Mesodermal cell (in vitro differentiated cells): ENCODE results near the gene IFTAP. TPM values are rescaled to one million over a fixed set of nuclear protein-coding genes. Genes with fewer than 3 reads are reported as not detected.
"Not testable (repeated sequence)": the region's sequence is repeated elsewhere in the genome, so short reads cannot be mapped to it uniquely, and the experiment has no call there.

ENCODE experiments used
- H3K27ac ChIP-seq: 2 replicates; pipeline ENCODE4 v1.7.0; 2013; ENCODE audit warnings: mild to moderate bottlenecking, low read depth, low read length, moderate library complexity; ENCODE audit not compliant: severe bottlenecking
- H3K36me3 ChIP-seq: 2 replicates; pipeline ENCODE4 v1.7.1; 2013; ENCODE audit warnings: mild to moderate bottlenecking, low read length, moderate library complexity; ENCODE audit not compliant: control insufficient read depth, insufficient read depth
- H3K4me1 ChIP-seq: one replicate; pipeline ENCODE4 v1.7.1; 2013; ENCODE audit warnings: mild to moderate bottlenecking, low read length; ENCODE audit not compliant: insufficient read depth, control insufficient read depth, poor library complexity, severe bottlenecking
- H3K4me3 ChIP-seq: 2 replicates; pipeline ENCODE4 v1.7.0; 2013; ENCODE audit warnings: low read length, control low read depth, mild to moderate bottlenecking; ENCODE audit not compliant: insufficient read depth, poor library complexity, severe bottlenecking; ENCODE audit errors: extremely low read depth
- H3K9me3 ChIP-seq: 2 replicates; pipeline ENCODE4 v1.7.1; 2013; ENCODE audit warnings: mild to moderate bottlenecking, low read length, moderate library complexity; ENCODE audit not compliant: control insufficient read depth
- WGBS, 2 experiments: methylation state at CpG; one replicate each; pipeline ENCODE4 v1.1.5; 2013; ENCODE audit warnings: missing lambda C conversion rate in 2 of 2; ENCODE audit not compliant: insufficient coverage in 2 of 2; 5-methylcytosine and 5-hydroxymethylcytosine counted together
- polyA plus RNA-seq, 2 experiments: library from polyadenylated mRNA; stranded (reverse); fragments of 50-300 nt; gene quantifications; one replicate each; pipeline ENCODE4 v1.2.3, GENCODE V29; 2013

Gene IFTAP
- 47.9 TPM for polyA plus RNA-seq (2013, experiment 1 of 2)
- polyA plus RNA-seq (2013, experiment 2 of 2): 50.5 TPM

GRCh38 chr11:36594316-36594989 is at the start of gene IFTAP:
IFTAP (plus strand) TSS chr11:36594502; CDS start chr11:36610104, 15,602 bp downstream.
- H3K36me3 ChIP-seq: no peaks in the 10 kb centered on the region
- H3K4me3 ChIP-seq: peak within 1 kb of the TSS; percentile 77
- 0% methylated on average over 10 to 12 of the region's 29 CpGs for WGBS, 2 experiments
- peak within 1 kb of the TSS; percentile 38 for H3K27ac ChIP-seq
- peaks cover 4% of the 10 kb centered on the region for H3K4me1 ChIP-seq
- no peaks in the 10 kb centered on the region for H3K9me3 ChIP-seq

- Histone ChIP-seq H3K4me1 (no peaks in the 10 kb centered on the region), H3K27ac (no peak overlapping the region), H3K9me3 (no peaks in the 10 kb centered on the region), H3K36me3 (no peaks in the 10 kb centered on the region), H3K4me3 (no peak overlapping the region)
- 83 to 100% methylated on average over 1 of the region's 1 CpG for WGBS, 2 experiments
These were observed 43.8 kb upstream of the IFTAP start for GRCh38 chr11:36550385-36551115.

GRCh38 chr11:36557390-36557789 is 36.9 kb upstream of the IFTAP start:
- not testable (repeated sequence) for H3K9me3 ChIP-seq, H3K27ac ChIP-seq, H3K4me3 ChIP-seq, H3K4me1 ChIP-seq, H3K36me3 ChIP-seq
- 94 to 97% methylated on average over 5 to 14 of the region's 17 CpGs for WGBS, 2 experiments

- no peaks in the 10 kb centered on the region for H3K9me3 ChIP-seq
- no peaks in the 10 kb centered on the region for H3K36me3 ChIP-seq
- no peak overlapping the region for H3K4me3 ChIP-seq
- no peaks in the 10 kb centered on the region for H3K4me1 ChIP-seq
- no peak overlapping the region for H3K27ac ChIP-seq
These were observed 36.3 kb upstream of the IFTAP start for GRCh38 chr11:36557991-36558390.

- Histone ChIP-seq H3K9me3 (no peaks in the 10 kb centered on the region), H3K4me3 (no peak overlapping the region), H3K36me3 (no peaks in the 10 kb centered on the region), H3K27ac (no peak overlapping the region), H3K4me1 (no peaks in the 10 kb centered on the region)
- no CpG with 5 or more reads among the region's 4 CpGs for WGBS, 2 experiments
These were observed 35.5 kb upstream of the IFTAP start for GRCh38 chr11:36558571-36559413.

GRCh38 chr11:36564376-36565030 is 29.8 kb upstream of the IFTAP start:
- Histone ChIP-seq H3K36me3 (no peaks in the 10 kb centered on the region), H3K27ac (no peak overlapping the region), H3K4me1 (no peaks in the 10 kb centered on the region), H3K4me3 (no peak overlapping the region), H3K9me3 (no peaks in the 10 kb centered on the region)
- WGBS, 2 experiments: 43 to 58% methylated on average over 8 of the region's 15 CpGs

GRCh38 chr11:36565031-36565610 is 29.2 kb upstream of the IFTAP start:
- Histone ChIP-seq H3K27ac (no peak overlapping the region), H3K36me3 (no peaks in the 10 kb centered on the region), H3K9me3 (no peaks in the 10 kb centered on the region), H3K4me1 (no peaks in the 10 kb centered on the region), H3K4me3 (no peak overlapping the region)
- 87 to 92% methylated on average over 5 of the region's 6 CpGs for WGBS, 2 experiments

- no peak overlapping the region for H3K4me3 ChIP-seq
- WGBS, 2 experiments: 83 to 90% methylated on average over 3 to 4 of the region's 4 CpGs
- H3K4me1 ChIP-seq: no peaks in the 10 kb centered on the region
- no peak overlapping the region for H3K27ac ChIP-seq
- H3K9me3 ChIP-seq: no peaks in the 10 kb centered on the region
- no peaks in the 10 kb centered on the region for H3K36me3 ChIP-seq
These were observed 27.8 kb upstream of the IFTAP start for GRCh38 chr11:36566407-36567053.

GRCh38 chr11:36567694-36568093 is 26.6 kb upstream of the IFTAP start, which contains the start of gene RAG1:
RAG1 (plus strand) TSS chr11:36568007; CDS start chr11:36573305, 5,298 bp downstream.
- H3K27ac ChIP-seq: no peak within 1 kb of the TSS
- WGBS, 2 experiments: 100% methylated on average over 1 of the region's 1 CpG
- no peaks in the 10 kb centered on the region for H3K36me3 ChIP-seq
- H3K4me1 ChIP-seq: no peaks in the 10 kb centered on the region
- H3K4me3 ChIP-seq: no peak within 1 kb of the TSS
- H3K9me3 ChIP-seq: no peaks in the 10 kb centered on the region

- no peaks in the 10 kb centered on the region for H3K4me1 ChIP-seq
- WGBS, 2 experiments: 75 to 94% methylated on average over 4 of the region's 4 CpGs
- H3K36me3 ChIP-seq: no peaks in the 10 kb centered on the region
- H3K9me3 ChIP-seq: no peaks in the 10 kb centered on the region
- no peak overlapping the region for H3K27ac ChIP-seq
- H3K4me3 ChIP-seq: no peak overlapping the region
These were observed 25.2 kb upstream of the IFTAP start for GRCh38 chr11:36569095-36569494.
